ENCODE results near the gene TCEA3. TPM values are rescaled to one million over a fixed set of nuclear protein-coding genes. Genes with fewer than 3 reads are reported as not detected.
A peak's percentile ranks its signal among the peaks of the same experiment; 100 is the strongest.

The TCEA3 gene
- total RNA-seq, 2 experiments from 2014 or later: 11.4 to 12.1 TPM

DNA sequence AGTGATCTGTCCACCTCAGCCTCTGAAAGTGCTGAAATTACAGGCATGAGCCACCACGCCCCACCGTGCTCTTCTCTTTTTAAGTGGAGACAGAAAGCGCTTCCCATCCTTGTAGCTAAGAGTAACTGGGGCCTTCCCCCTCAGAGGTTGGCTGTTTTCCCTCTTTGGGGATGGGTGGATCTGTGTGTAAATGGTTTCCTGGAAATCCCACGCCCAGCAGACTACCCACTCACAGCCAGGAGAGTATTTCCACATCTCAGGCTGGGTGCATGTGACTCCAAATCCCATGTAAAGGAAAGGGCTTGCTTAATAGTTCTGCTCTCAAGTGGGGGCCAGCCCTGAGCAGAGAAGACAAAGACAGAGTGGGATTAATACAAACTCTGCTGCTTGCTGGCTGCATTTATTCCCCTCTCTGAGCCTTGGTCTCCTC, 19.6 kb upstream of the TCEA3 start:
- POLR2A ChIA-PET: no interaction called here
- Mint-ChIP-seq H3K27ac (no peak overlapping the region), H3K27me3 (ENCODE audit: low read depth) (peaks cover 4% of the 10 kb centered on the region), H3K36me3 (ENCODE audit: low read depth) (no peaks in the 10 kb centered on the region), H3K9me3 (ENCODE audit: insufficient read depth) (no peaks in the 10 kb centered on the region), H3K4me1 (ENCODE audit: low read depth) (no peaks in the 10 kb centered on the region), H3K4me3 (no peak overlapping the region)
- CTCF ChIA-PET: no interaction called here
- no peak for ATAC-seq
- no peak for DNase-seq

DNA sequence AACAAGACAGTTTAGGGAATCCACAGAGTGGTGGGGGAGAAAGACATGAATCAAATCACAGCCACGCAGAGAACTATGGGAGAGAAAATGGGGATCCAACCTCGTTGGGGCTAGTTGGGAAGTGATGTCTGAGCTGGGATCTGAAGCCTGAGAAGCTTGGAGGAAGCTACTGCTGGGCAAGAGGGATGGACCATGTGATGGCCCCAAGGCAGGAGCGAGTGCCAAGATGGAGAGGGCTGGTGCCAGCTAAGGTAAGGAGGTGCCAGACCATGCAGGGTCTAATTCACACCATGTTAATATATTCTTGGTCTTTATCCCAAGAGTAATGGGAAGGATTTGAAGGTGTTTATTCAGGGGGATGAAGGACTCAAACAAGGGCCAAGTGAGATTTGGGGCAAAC, 18.2 kb upstream of the TCEA3 start:
- ChIA-PET CTCF (interaction anchor here (0.5 kb wide), 1 partner anchor 329 kb away, joined by 3 read pairs; no protein-coding TSS in a partner anchor), POLR2A (no interaction called here)
- no peak for DNase-seq
- Mint-ChIP-seq H3K27ac (no peak overlapping the region), H3K4me3 (no peak overlapping the region), H3K9me3 (ENCODE audit: insufficient read depth) (no peaks in the 10 kb centered on the region), H3K4me1 (ENCODE audit: low read depth) (no peaks in the 10 kb centered on the region), H3K36me3 (ENCODE audit: low read depth) (no peaks in the 10 kb centered on the region), H3K27me3 (ENCODE audit: low read depth) (peaks cover 8% of the 10 kb centered on the region)
- ATAC-seq: no peak

DNA sequence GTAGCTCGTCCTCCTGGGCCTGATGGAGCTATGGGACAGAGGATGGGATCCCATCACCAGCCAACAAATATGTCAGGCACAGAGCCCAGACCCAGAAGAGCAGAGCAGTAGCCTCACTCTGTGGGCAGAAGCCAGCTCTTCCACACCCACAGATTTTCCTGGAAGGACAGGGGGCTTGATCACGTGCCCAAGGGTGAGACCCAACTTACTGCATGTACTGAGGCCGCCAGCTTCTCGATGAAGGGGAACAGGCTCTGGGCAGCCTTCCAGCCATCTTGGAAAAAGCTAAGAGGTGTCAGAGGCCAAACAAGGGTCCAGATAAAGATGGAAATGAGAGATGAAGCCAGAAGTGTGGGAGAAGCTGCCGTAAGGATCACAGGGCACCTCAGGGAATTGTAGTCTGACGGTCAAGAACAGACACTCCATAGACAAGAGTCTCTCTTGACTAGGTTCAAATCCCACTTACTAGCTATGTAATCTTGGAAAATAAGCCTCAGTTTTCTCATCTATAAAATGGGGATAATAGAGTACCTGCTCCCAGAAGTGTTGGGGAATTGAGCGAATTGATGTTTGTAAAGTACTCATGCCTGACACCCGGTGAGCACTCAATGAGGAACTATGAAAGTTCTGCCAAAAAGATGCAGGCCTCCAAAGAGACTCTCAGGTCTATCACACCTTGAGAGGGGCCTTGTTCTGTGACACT, 17.0 kb upstream of the TCEA3 start:
- no peaks in the 10 kb centered on the region for H3K4me1 Mint-ChIP-seq (ENCODE audit: low read depth)
- no peak for ATAC-seq
- POLR2A ChIA-PET: no interaction called here
- H3K4me3 Mint-ChIP-seq: no peak overlapping the region
- no peak for DNase-seq
- H3K27ac Mint-ChIP-seq: no peak overlapping the region
- CTCF ChIA-PET: no interaction called here
- H3K36me3 Mint-ChIP-seq (ENCODE audit: low read depth): no peaks in the 10 kb centered on the region
- H3K9me3 Mint-ChIP-seq (ENCODE audit: insufficient read depth): no peaks in the 10 kb centered on the region
- H3K27me3 Mint-ChIP-seq (ENCODE audit: low read depth): peaks cover 8% of the 10 kb centered on the region

DNA sequence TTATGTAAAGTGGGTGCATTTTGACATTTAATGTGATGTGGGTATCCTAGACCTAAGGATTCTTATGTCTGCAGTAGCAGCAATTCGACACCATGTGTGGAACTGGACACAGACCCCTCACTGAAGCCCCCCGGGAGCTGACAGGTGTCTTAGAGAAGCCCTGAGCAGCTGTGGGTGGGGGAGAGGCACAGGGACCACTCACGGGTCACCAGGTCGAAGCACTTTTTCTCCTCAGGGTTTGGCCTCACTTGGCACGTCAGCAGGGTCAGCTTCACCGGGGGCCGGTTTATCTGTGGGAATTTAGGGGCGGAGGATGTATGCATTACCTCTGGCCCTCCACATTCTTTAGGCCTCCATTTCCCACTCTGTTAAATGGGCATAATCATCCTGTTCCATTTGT, 14.0 kb upstream of the TCEA3 start:
- Mint-ChIP-seq H3K4me3 (no peak overlapping the region), H3K27me3 (ENCODE audit: low read depth) (peaks cover 14% of the 10 kb centered on the region), H3K9me3 (ENCODE audit: insufficient read depth) (no peaks in the 10 kb centered on the region), H3K36me3 (ENCODE audit: low read depth) (no peaks in the 10 kb centered on the region), H3K4me1 (ENCODE audit: low read depth) (no peaks in the 10 kb centered on the region), H3K27ac (no peak overlapping the region)
- ChIA-PET POLR2A (no interaction called here), CTCF (no interaction called here)
- ATAC-seq (no peak), DNase-seq (no peak)

DNA sequence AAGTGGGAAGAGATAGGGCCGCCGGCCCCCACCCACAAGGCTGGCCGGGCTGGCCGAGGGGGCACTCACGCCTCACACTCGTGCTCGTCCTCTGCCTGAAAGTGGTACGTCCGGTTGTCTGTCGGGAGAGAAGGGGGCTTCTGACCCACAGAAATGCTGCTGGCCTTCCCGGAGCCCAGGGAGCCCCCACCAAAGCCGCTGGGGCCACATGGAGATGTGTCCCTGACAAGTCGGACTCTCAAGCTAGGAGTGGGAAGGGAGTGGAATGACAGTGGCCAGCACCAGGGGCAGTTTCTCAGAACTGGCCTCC, 12.8 kb upstream of the TCEA3 start:
- Mint-ChIP-seq H3K27me3 (ENCODE audit: low read depth) (peaks cover 12% of the 10 kb centered on the region), H3K27ac (no peak overlapping the region), H3K4me1 (ENCODE audit: low read depth) (no peaks in the 10 kb centered on the region), H3K9me3 (ENCODE audit: insufficient read depth) (no peaks in the 10 kb centered on the region), H3K36me3 (ENCODE audit: low read depth) (no peaks in the 10 kb centered on the region), H3K4me3 (no peak overlapping the region)
- ChIA-PET POLR2A (no interaction called here), CTCF (no interaction called here)
- ATAC-seq (no peak), DNase-seq (no peak)

DNA sequence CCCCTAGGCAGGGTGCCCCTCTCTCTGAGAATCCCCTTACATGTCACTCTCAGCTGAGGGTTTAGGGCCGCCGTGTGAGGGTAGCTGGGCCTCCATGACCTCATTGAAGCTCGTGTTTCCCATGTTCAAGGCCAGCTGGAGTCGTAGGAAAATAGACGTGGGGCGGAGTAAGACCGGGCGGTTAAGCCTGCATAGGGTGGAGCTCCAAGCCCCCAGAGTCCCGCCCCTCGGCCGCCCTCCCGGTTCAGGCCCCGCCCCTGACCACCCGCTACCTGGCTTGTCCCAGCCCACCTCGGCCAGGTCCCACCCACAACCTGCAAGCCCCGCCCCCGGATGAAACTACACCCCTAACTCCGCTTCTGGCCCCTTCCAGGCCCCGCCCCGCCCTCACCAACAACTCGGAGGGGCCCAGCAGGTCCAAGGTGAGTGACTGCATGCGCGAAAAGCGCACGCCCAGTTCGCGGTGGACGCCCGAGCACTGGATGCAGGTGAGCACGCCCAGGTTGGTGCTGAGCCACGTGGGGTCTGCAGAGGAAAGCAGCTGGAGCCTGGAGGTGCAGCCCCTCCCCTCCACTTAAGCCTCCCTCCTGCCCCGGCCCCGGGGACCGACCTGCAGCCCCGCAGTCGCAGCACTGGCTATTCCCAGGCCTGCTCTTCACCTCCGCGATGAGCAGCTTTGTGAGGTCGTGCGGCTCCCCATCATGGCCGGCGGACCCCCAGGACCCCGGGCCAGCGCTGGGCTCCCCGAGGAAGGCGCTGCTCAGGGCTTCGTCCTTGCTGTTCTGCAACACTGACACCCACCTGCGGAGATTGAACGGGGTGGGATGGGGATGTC, 12.2 kb upstream of the TCEA3 start:
- CTCF ChIA-PET: no interaction called here
- DNase-seq (peak; percentile 46), ATAC-seq (peak; percentile 74)
- H3K9me3 Mint-ChIP-seq (ENCODE audit: insufficient read depth): no peaks in the 10 kb centered on the region
- peaks cover 12% of the 10 kb centered on the region for H3K27me3 Mint-ChIP-seq (ENCODE audit: low read depth)
- H3K4me3 Mint-ChIP-seq: no peak overlapping the region
- H3K36me3 Mint-ChIP-seq (ENCODE audit: low read depth): no peaks in the 10 kb centered on the region
- no peak overlapping the region for H3K27ac Mint-ChIP-seq
- H3K4me1 Mint-ChIP-seq (ENCODE audit: low read depth): no peaks in the 10 kb centered on the region
- POLR2A ChIA-PET: no interaction called here

DNA sequence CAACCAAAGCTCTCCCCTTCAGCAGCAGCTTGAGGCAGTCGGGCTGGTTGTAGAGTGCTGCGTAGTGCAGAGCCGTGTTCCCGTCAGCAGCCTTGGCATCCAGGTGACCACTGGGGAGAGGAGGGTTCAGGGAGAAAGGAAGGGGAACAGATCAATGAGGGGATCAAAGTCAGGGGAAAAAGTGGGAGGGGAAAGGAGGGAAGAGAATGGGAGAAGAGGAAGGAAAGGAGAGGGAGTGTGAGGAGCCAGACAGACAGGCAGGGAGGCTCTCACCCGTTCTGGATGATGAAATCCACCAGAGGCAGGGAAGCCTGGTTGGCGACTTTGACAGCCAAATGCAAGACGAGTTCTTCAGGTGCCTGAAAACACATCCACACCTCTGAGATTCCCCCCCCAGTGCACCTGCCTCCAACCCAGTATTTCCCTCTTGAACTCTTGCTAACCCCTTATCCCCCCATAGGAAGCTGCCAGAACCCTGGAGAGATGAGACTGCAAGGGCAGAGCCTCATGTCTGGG, 9.8 kb upstream of the TCEA3 start:
- H3K4me3 Mint-ChIP-seq: no peak overlapping the region
- H3K36me3 Mint-ChIP-seq (ENCODE audit: low read depth): no peaks in the 10 kb centered on the region
- H3K27ac Mint-ChIP-seq: no peak overlapping the region
- peaks cover 12% of the 10 kb centered on the region for H3K27me3 Mint-ChIP-seq (ENCODE audit: low read depth)
- no peaks in the 10 kb centered on the region for H3K9me3 Mint-ChIP-seq (ENCODE audit: insufficient read depth)
- DNase-seq (no peak), ATAC-seq (no peak)
- ChIA-PET CTCF (interaction anchor here (0.9 to 1.4 kb wide), 2 partner anchors 31 to 63 kb away, joined by 4 read pairs; no protein-coding TSS in a partner anchor), POLR2A (no interaction called here)
- H3K4me1 Mint-ChIP-seq (ENCODE audit: low read depth): no peaks in the 10 kb centered on the region

DNA sequence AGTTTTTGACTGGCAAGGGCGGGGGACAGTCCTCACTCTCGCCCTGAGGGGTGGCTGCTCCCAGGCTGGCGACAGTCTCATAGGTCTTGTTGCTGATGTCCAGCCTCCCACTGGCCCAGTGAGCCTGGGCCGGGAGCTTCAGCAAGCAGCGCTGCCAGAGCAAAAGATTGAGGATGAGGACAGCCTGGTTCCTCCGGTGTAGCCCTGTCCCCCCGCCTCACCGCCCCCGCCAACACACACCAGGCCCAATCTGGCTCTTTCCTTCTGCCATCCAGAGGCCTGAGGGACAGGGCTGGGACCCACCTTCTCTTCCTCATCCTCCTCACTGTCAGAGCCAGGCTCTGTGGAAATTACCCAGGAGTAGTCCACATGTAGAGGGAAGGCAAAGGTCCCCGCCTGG, 8.6 kb upstream of the TCEA3 start:
- no peak for ATAC-seq
- ChIA-PET POLR2A (no interaction called here), CTCF (interaction anchor here (1.4 kb wide), 1 partner anchor 64 kb away, joined by 4 read pairs; no protein-coding TSS in a partner anchor)
- no peaks in the 10 kb centered on the region for H3K36me3 Mint-ChIP-seq (ENCODE audit: low read depth)
- DNase-seq: no peak
- no peak overlapping the region for H3K27ac Mint-ChIP-seq
- no peak overlapping the region for H3K4me3 Mint-ChIP-seq
- no peaks in the 10 kb centered on the region for H3K9me3 Mint-ChIP-seq (ENCODE audit: insufficient read depth)
- H3K27me3 Mint-ChIP-seq (ENCODE audit: low read depth): peaks cover 11% of the 10 kb centered on the region
- no peaks in the 10 kb centered on the region for H3K4me1 Mint-ChIP-seq (ENCODE audit: low read depth)

DNA sequence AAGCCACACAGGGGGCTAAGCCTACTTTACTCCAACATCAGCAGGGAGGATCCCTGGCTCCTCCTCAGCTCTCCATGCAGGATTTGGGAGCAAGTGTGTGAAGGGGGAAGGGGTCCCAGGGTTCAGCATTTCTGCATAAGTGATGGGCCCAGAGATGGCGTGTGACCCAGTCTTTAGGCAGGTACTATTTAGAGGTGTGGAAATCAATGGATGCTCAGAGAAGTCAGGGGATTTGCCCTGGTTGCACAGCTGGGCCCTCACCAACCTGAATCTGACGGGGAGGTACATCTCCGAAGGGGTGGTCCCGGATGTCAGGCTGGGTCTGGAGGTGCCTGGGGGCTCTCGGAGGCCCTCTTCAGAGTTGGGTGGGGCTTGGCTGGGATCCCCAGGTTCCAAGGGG, 6.9 kb upstream of the TCEA3 start:
- no peaks in the 10 kb centered on the region for H3K9me3 Mint-ChIP-seq (ENCODE audit: insufficient read depth)
- ChIA-PET POLR2A (no interaction called here), CTCF (no interaction called here)
- ATAC-seq (no peak), DNase-seq (no peak)
- H3K27me3 Mint-ChIP-seq (ENCODE audit: low read depth): peaks cover 13% of the 10 kb centered on the region
- no peak overlapping the region for H3K27ac Mint-ChIP-seq
- no peaks in the 10 kb centered on the region for H3K4me1 Mint-ChIP-seq (ENCODE audit: low read depth)
- no peak overlapping the region for H3K4me3 Mint-ChIP-seq
- no peaks in the 10 kb centered on the region for H3K36me3 Mint-ChIP-seq (ENCODE audit: low read depth)

DNA sequence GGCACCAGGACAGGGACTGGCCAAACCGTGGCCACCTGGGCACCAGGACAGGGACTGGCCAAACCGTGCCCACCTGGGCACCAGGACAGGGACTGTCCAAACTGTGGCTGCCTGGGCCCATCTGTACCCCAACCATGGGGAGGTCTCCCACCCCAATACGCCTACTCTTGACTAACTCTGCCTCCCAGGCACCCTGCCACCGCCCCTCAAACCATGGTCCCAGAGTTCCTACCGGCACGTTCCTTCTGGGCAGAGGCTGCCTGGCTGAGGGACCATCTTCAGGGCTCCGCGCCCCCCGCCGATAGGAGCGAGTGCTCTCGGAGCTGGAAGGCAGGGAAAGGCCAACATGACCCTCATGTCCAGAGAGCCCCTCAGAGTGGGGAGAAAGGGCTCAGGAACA, 6.3 kb upstream of the TCEA3 start:
- Mint-ChIP-seq H3K4me1 (ENCODE audit: low read depth) (no peaks in the 10 kb centered on the region), H3K36me3 (ENCODE audit: low read depth) (no peaks in the 10 kb centered on the region), H3K27ac (no peak overlapping the region), H3K9me3 (ENCODE audit: insufficient read depth) (no peaks in the 10 kb centered on the region), H3K4me3 (no peak overlapping the region), H3K27me3 (ENCODE audit: low read depth) (peaks cover 19% of the 10 kb centered on the region)
- ChIA-PET POLR2A (no interaction called here), CTCF (interaction anchor here (1.9 kb wide), 1 partner anchor 66 kb away, joined by 6 read pairs; no protein-coding TSS in a partner anchor)
- DNase-seq (no peak), ATAC-seq (no peak)

DNA sequence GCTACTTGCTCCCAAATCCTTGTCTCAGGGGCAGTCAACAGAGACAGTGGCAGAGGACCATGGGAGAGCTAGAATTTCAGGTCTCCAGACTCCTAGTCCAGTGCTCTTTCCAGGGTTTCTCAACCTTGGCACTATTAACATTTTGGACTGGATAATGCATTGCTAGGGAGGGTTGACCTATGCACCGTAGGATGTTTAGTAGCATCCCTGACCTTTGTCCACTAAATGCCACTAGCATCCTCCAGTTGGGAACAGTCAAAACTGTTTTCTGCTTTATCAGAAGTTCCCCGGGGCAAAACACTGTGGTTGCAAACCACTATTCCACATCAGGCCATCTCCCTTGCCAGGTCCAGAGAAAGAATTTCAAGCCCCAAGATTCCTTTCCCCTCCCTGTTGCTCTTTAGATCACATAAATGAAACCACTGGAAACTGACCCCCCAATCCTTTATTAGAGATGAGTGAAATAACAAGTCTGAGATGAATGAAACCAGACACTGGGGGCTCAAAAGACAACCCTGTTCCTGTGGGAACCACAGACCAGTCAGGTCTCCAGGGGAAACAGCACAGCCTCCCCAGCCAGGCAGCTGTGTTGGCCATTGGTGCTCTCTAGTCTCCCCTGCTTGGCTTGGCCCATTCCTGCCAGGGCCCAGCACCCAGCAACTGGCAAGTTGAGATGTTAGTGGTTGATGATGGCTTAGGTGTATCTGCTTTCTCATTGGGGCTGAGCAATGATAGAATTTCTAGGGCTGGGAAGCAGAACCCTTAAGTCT, 3.8 kb upstream of the TCEA3 start:
- ATAC-seq: no peak
- ChIA-PET CTCF (interaction anchor here (0.9 to 1.2 kb wide), 2 partner anchors 25 to 60 kb away, joined by 3 to 4 read pairs; no protein-coding TSS in a partner anchor), POLR2A (no interaction called here)
- H3K4me3 Mint-ChIP-seq: no peak overlapping the region
- DNase-seq: no peak
- H3K4me1 Mint-ChIP-seq (ENCODE audit: low read depth): peaks cover 12% of the 10 kb centered on the region
- no peaks in the 10 kb centered on the region for H3K36me3 Mint-ChIP-seq (ENCODE audit: low read depth)
- H3K27me3 Mint-ChIP-seq (ENCODE audit: low read depth): peaks cover 25% of the 10 kb centered on the region
- no peaks in the 10 kb centered on the region for H3K9me3 Mint-ChIP-seq (ENCODE audit: insufficient read depth)
- no peak overlapping the region for H3K27ac Mint-ChIP-seq

DNA sequence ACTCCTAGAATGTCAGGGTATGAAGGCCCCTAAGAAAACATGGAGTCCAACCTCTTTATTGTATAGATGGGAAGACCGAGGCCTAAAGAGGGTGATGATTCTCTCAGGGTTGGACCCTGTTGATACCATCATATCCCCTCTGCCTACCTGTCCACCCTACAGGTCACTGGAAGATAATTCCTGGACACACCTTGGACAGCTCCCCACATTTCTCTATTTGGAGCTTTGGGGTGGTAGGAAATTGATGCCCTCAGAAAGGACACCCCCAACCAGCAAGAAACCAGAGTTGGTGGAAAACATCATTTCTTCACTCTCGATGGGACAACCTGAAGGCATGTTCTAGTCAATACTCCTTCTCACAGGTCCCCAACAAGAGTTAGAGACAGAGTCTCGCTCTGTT, 3.0 kb upstream of the TCEA3 start:
- POLR2A ChIA-PET: no interaction called here
- peaks cover 28% of the 10 kb centered on the region for H3K27me3 Mint-ChIP-seq (ENCODE audit: low read depth)
- CTCF ChIA-PET: interaction anchor here (0.9 to 1.2 kb wide), 2 partner anchors 24 to 60 kb away, joined by 3 to 4 read pairs; no protein-coding TSS in a partner anchor
- no peak overlapping the region for H3K27ac Mint-ChIP-seq
- H3K4me1 Mint-ChIP-seq (ENCODE audit: low read depth): peaks cover 19% of the 10 kb centered on the region
- no peak for ATAC-seq
- no peak overlapping the region for H3K4me3 Mint-ChIP-seq
- no peaks in the 10 kb centered on the region for H3K36me3 Mint-ChIP-seq (ENCODE audit: low read depth)
- H3K9me3 Mint-ChIP-seq (ENCODE audit: insufficient read depth): no peaks in the 10 kb centered on the region
- no peak for DNase-seq

Measured in activated CD8-positive, alpha-beta T cell treated with anti-CD3 and anti-CD28 coated beads, Interleukin-2, amount 10 ng/mL, durations not matched to agents 7 days and 5 days (primary cell).